Neural progenitor cell (in vitro differentiated cells): ENCODE data around the gene TEF. TPM values are rescaled to one million over a fixed set of nuclear protein-coding genes. Genes with fewer than 3 reads are reported as not detected.

Experiments used
- DNase-seq: peaks from one replicate; pipeline ENCODE4 v3.0.0-alpha.2; 2016; ENCODE audit warnings: low spot score
- H2AFZ ChIP-seq: fragments of 200-600 bp; sonication (generic); replicated peaks from 2 replicates; pipeline ENCODE4 v1.6.1; 2016; ENCODE audit warnings: antibody characterized with exemption
- H3F3A ChIP-seq: fragments of 200-600 bp; sonication (generic); 2 replicates; pipeline ENCODE4 v1.6.1; 2016; ENCODE audit warnings: antibody characterized with exemption, low read depth
- H3K27ac ChIP-seq: fragments of 200-600 bp; sonication (generic); 2 replicates; pipeline ENCODE4 v1.5.1; 2016; ENCODE audit warnings: mild to moderate bottlenecking
- H3K27me3 ChIP-seq: fragments of 200-600 bp; sonication (generic); 2 replicates; pipeline ENCODE4 v1.6.1; 2016; ENCODE audit warnings: mild to moderate bottlenecking, moderate library complexity
- H3K36me3 ChIP-seq: fragments of 200-600 bp; sonication (generic); 2 replicates; pipeline ENCODE4 v1.5.1; 2016
- H3K4me1 ChIP-seq: fragments of 200-600 bp; sonication (generic); 2 replicates; pipeline ENCODE4 v1.6.1; 2016; ENCODE audit warnings: mixed run types
- H3K4me2 ChIP-seq: fragments of 200-600 bp; sonication (generic); 2 replicates; pipeline ENCODE4 v1.6.1; 2016
- H3K4me3 ChIP-seq: fragments of 200-600 bp; sonication (generic); 2 replicates; pipeline ENCODE4 v1.5.1; 2016
- H3K79me2 ChIP-seq: fragments of 200-600 bp; sonication (generic); 2 replicates; pipeline ENCODE4 v1.6.1; 2016; ENCODE audit warnings: low read depth
- H3K9ac ChIP-seq: fragments of 200-600 bp; sonication (generic); 2 replicates; pipeline ENCODE4 v1.6.1; 2016
- H3K9me3 ChIP-seq: fragments of 200-600 bp; sonication (generic); 2 replicates; pipeline ENCODE4 v1.5.1; 2016; ENCODE audit warnings: low read depth
- H4K20me1 ChIP-seq: fragments of 200-600 bp; sonication (generic); 2 replicates; pipeline ENCODE4 v1.6.1; 2016; ENCODE audit warnings: low read depth
- H3K27ac Mint-ChIP-seq: 3 replicates; pipeline ENCODE4 v1.8.0; 2021; ENCODE audit warnings: mixed read lengths
- H3K27me3 Mint-ChIP-seq: 2 replicates; pipeline ENCODE4 v1.8.0; 2022; ENCODE audit warnings: low read depth, mild to moderate bottlenecking, inconsistent platforms, moderate library complexity, mixed read lengths; ENCODE audit not compliant: insufficient read depth
- H3K36me3 Mint-ChIP-seq: 3 replicates; pipeline ENCODE4 v1.8.0; 2021; ENCODE audit warnings: mixed read lengths
- H3K4me1 Mint-ChIP-seq: 3 replicates; pipeline ENCODE4 v1.8.0; 2021; ENCODE audit warnings: mixed read lengths
- H3K4me3 Mint-ChIP-seq: 3 replicates; pipeline ENCODE4 v1.8.0; 2021; ENCODE audit warnings: mild to moderate bottlenecking, moderate library complexity, mixed read lengths
- H3K9me3 Mint-ChIP-seq: 3 replicates; pipeline ENCODE4 v1.8.0; 2020; ENCODE audit warnings: mixed read lengths
- CTCF ChIP-seq: fragments of 200-600 bp; sonication (generic); IDR thresholded peaks from 2 replicates; pipeline ENCODE4 v1.5.1; 2017; ENCODE audit warnings: antibody characterized with exemption, mild to moderate bottlenecking
- EZH2 ChIP-seq: fragments of 200-600 bp; sonication (generic); IDR thresholded peaks from 2 replicates; pipeline ENCODE4 v1.6.1; 2017; ENCODE audit warnings: antibody characterized with exemption, mild to moderate bottlenecking, moderate library complexity
- EZH2phosphoT487 ChIP-seq: fragments of 200-600 bp; sonication (generic); IDR thresholded peaks from 2 replicates; pipeline ENCODE4 v1.6.1; 2017; ENCODE audit warnings: antibody characterized with exemption
- total RNA-seq: library from RNA; depleted of rRNA; stranded (reverse); fragments of >200 nt; gene quantifications from 2 replicates; pipeline ENCODE4 v1.2.3, GENCODE V29; 2015; ENCODE audit warnings: low replicate concordance

Gene TEF
- total RNA-seq, 1 donor from 2014 or later: 11.0 TPM

DNA sequence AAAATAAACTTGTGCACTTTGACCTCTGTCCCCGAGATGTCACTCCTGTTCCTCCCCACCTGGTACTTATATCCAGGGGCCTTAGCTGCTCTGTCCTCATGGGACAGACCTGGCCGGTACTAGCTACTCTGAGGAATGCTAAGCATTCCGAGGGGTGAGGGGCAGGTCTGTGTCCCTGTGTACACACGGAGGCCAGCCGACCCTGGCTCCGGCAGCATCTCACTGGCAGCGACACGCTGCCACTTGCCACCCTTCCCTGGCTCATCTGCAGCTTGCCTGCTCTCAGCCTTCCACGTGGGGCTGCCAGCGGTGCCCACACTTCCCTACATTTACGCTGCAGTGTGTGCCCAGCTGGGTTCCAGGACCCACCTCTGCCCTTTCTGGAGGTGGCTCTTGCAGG lies 21.6 kb upstream of the TEF start:
- no peak overlapping the region for H3K27ac ChIP-seq
- DNase-seq: peak; percentile 72
- H3K9me3 ChIP-seq: no peaks in the 10 kb centered on the region
- peak overlapping the region; percentile 35 for H3K4me2 ChIP-seq
- Mint-ChIP-seq H3K27me3 (peaks cover 4% of the 10 kb centered on the region), H3K27ac (no peak overlapping the region), H3K4me1 (peaks cover 21% of the 10 kb centered on the region), H3K4me3 (no peak overlapping the region), H3K9me3 (no peaks in the 10 kb centered on the region), H3K36me3 (peaks cover 2% of the 10 kb centered on the region)
- no peaks in the 10 kb centered on the region for H3K36me3 ChIP-seq
- peaks cover 13% of the 10 kb centered on the region for H3F3A ChIP-seq
- no peak overlapping the region for H3K9ac ChIP-seq
- TF ChIP-seq CTCF: no peak
- TF ChIP-seq EZH2: no peak
- no peak for TF ChIP-seq EZH2phosphoT487
- H3K4me1 ChIP-seq: peaks cover 16% of the 10 kb centered on the region
- H3K27me3 ChIP-seq: no peaks in the 10 kb centered on the region
- no peak overlapping the region for H2AFZ ChIP-seq
- no peak overlapping the region for H3K4me3 ChIP-seq
- peaks cover 4% of the 10 kb centered on the region for H4K20me1 ChIP-seq
- H3K79me2 ChIP-seq: no peaks in the 10 kb centered on the region

DNA sequence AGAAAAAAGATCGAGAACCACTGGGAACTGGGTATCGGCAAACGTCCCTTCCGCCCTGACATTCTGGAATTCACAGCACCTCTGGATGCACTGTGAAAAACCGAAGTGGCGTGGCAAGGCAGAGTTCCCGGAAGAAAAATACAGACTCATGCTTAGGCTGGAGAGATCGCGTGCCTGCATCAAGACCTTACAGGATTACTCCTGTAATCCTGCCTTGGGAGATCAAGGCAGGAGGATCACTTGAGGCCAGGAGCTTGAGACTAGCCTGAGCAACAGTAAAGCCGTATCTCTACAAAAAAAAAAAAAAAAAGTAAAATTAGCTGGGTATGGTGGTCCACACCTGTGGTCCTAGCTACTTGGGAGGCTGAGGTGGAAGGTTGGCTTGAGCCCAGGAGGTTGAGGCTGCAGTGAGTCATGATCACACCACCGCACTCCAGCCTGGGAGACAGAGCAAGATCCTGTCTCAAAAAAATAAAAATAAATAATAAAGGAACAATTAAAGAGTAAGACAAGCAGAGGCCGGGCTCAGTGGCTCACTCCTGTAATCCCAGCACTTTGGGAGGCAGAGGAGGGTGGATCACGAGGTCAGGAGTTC lies 19.9 kb upstream of the TEF start:
- H3K4me1 Mint-ChIP-seq: peaks cover 23% of the 10 kb centered on the region
- Histone ChIP-seq H3F3A (peaks cover 17% of the 10 kb centered on the region), H2AFZ (no peak overlapping the region), H4K20me1 (peaks cover 4% of the 10 kb centered on the region), H3K9me3 (no peaks in the 10 kb centered on the region), H3K4me3 (no peak overlapping the region), H3K27me3 (no peaks in the 10 kb centered on the region), H3K4me2 (no peak overlapping the region), H3K79me2 (no peaks in the 10 kb centered on the region), H3K36me3 (no peaks in the 10 kb centered on the region), H3K9ac (no peak overlapping the region), H3K27ac (peak overlapping the region; percentile 13), H3K4me1 (peaks cover 19% of the 10 kb centered on the region)
- H3K4me3 Mint-ChIP-seq: no peak overlapping the region
- DNase-seq: no peak
- no peak for TF ChIP-seq EZH2phosphoT487
- TF ChIP-seq EZH2: no peak
- H3K27ac Mint-ChIP-seq: no peak overlapping the region
- H3K9me3 Mint-ChIP-seq: no peaks in the 10 kb centered on the region
- peaks cover 2% of the 10 kb centered on the region for H3K36me3 Mint-ChIP-seq
- peaks cover 4% of the 10 kb centered on the region for H3K27me3 Mint-ChIP-seq

DNA sequence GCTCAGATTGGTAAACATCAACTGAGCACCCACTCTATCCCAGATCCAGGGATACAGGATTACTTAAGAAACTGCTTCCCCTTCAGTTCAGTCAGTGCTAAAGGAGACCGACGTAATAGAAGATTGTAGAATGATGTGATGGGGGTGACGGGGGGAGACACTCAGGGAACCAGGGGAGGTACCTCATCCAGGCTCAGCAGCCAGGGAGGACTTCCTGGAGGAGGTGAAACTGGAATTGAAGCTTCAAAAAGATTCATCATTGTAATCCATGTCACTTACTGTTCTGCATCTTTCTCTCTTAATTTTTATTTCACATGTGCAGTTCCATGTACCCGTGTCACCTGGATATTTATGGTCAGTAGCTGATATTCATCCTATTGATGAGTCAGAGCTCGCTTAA lies 19.1 kb upstream of the TEF start:
- Mint-ChIP-seq H3K4me3 (no peak overlapping the region), H3K27ac (peak overlapping the region; percentile 59), H3K4me1 (peaks cover 26% of the 10 kb centered on the region), H3K27me3 (peaks cover 4% of the 10 kb centered on the region), H3K9me3 (no peaks in the 10 kb centered on the region), H3K36me3 (peaks cover 2% of the 10 kb centered on the region)
- no peak for DNase-seq
- Histone ChIP-seq H3F3A (peaks cover 20% of the 10 kb centered on the region), H3K27ac (no peak overlapping the region), H3K4me2 (no peak overlapping the region), H3K9me3 (no peaks in the 10 kb centered on the region), H3K27me3 (no peaks in the 10 kb centered on the region), H3K36me3 (no peaks in the 10 kb centered on the region), H3K9ac (no peak overlapping the region), H2AFZ (no peak overlapping the region), H3K4me3 (no peak overlapping the region), H3K4me1 (peaks cover 27% of the 10 kb centered on the region), H4K20me1 (peaks cover 4% of the 10 kb centered on the region), H3K79me2 (no peaks in the 10 kb centered on the region)
- TF ChIP-seq EZH2phosphoT487 (no peak), CTCF (no peak), EZH2 (no peak)

GRCh38 chr22:41364233-41364632 lies 17.5 kb upstream of the TEF start:
- no peaks in the 10 kb centered on the region for H3K79me2 ChIP-seq
- peaks cover 20% of the 10 kb centered on the region for H3F3A ChIP-seq
- Mint-ChIP-seq H3K27me3 (peaks cover 8% of the 10 kb centered on the region), H3K27ac (no peak overlapping the region), H3K4me1 (peaks cover 26% of the 10 kb centered on the region), H3K36me3 (peaks cover 1% of the 10 kb centered on the region), H3K4me3 (no peak overlapping the region), H3K9me3 (no peaks in the 10 kb centered on the region)
- no peak for DNase-seq
- no peaks in the 10 kb centered on the region for H3K27me3 ChIP-seq
- H3K4me2 ChIP-seq: no peak overlapping the region
- H3K9me3 ChIP-seq: no peaks in the 10 kb centered on the region
- H3K4me3 ChIP-seq: no peak overlapping the region
- TF ChIP-seq EZH2: no peak
- no peak for TF ChIP-seq EZH2phosphoT487
- no peak for TF ChIP-seq CTCF
- no peak overlapping the region for H3K27ac ChIP-seq
- H3K36me3 ChIP-seq: no peaks in the 10 kb centered on the region
- peaks cover 35% of the 10 kb centered on the region for H3K4me1 ChIP-seq
- no peak overlapping the region for H2AFZ ChIP-seq
- H3K9ac ChIP-seq: no peak overlapping the region
- H4K20me1 ChIP-seq: peaks cover 4% of the 10 kb centered on the region
